Vagina (tissue), 2 donors: ENCODE data around the gene ANKRD63. TPM values are rescaled to one million over a fixed set of nuclear protein-coding genes. Genes with fewer than 3 reads are reported as not detected.

ENCODE experiments used
- DNase-seq, 2 donors: peaks; one replicate each; pipeline ENCODE4 v3.0.0-alpha.2; 2017; ENCODE audit errors: extremely low spot score in 2 of 2
- H3K27ac ChIP-seq: fragments of 200-600 bp; sonication (generic); one replicate; pipeline ENCODE4 v1.5.1; 2019
- H3K27me3 ChIP-seq: fragments of 200-600 bp; sonication (generic); one replicate; pipeline ENCODE4 v1.5.1; 2019
- H3K36me3 ChIP-seq, 2 donors: fragments of 200-600 bp; sonication (generic); one replicate each; pipeline ENCODE4 v1.5.1; 2017 to 2019
- H3K4me1 ChIP-seq: fragments of 200-600 bp; sonication (generic); one replicate; pipeline ENCODE4 v1.5.1; 2019
- H3K4me3 ChIP-seq, 2 donors: fragments of 200-600 bp; sonication (generic); 1 replicate in 1 of 2; 2 replicates in 1 of 2; pipeline ENCODE4 v1.5.1; 2016 to 2019
- H3K9me3 ChIP-seq: fragments of 200-600 bp; sonication (generic); one replicate; pipeline ENCODE4 v1.5.1; 2019
- POLR2A ChIP-seq, 2 donors: fragments of 450-650 bp; IDR thresholded peaks; one replicate each; pipeline ENCODE4 v1.6.1; 2017; ENCODE audit warnings: antibody characterized with exemption in 2 of 2, mild to moderate bottlenecking in 2 of 2, moderate library complexity in 2 of 2
- POLR2AphosphoS5 ChIP-seq, 2 donors: sonication (generic); formaldehyde crosslinking; IDR thresholded peaks; one replicate each; pipeline ENCODE4 v1.9.0; 2017; ENCODE audit warnings: antibody characterized with exemption in 2 of 2, mild to moderate bottlenecking in 2 of 2, low read depth in 1 of 2; ENCODE audit not compliant: insufficient read depth in 1 of 2
- intact Hi-C: fragments of 100-400 bp; cut with DNase I; formaldehyde crosslinking; loops from one replicate; pipeline ENCODE4 v1.15.1; 2023
- total RNA-seq: library from RNA; depleted of rRNA; stranded (reverse); fragments of >200 nt; gene quantifications from one replicate; pipeline ENCODE4 v1.2.3, GENCODE V29; 2016
- TF ChIP-seq, protein P1 (sequence below), 3 experiments: fragments of 450-650 bp in 2 of 3; fragments of 200-600 bp in 1 of 3; sonication (generic) in 1 of 3; IDR thresholded peaks; one replicate each; pipeline ENCODE4 v1.5.1; 2017 to 2019; ENCODE audit warnings: antibody characterized with exemption in 3 of 3, mild to moderate bottlenecking in 2 of 3, moderate library complexity in 2 of 3

The ANKRD63 gene
- total RNA-seq, 1 donor from 2014 or later, result not detected

DNA sequence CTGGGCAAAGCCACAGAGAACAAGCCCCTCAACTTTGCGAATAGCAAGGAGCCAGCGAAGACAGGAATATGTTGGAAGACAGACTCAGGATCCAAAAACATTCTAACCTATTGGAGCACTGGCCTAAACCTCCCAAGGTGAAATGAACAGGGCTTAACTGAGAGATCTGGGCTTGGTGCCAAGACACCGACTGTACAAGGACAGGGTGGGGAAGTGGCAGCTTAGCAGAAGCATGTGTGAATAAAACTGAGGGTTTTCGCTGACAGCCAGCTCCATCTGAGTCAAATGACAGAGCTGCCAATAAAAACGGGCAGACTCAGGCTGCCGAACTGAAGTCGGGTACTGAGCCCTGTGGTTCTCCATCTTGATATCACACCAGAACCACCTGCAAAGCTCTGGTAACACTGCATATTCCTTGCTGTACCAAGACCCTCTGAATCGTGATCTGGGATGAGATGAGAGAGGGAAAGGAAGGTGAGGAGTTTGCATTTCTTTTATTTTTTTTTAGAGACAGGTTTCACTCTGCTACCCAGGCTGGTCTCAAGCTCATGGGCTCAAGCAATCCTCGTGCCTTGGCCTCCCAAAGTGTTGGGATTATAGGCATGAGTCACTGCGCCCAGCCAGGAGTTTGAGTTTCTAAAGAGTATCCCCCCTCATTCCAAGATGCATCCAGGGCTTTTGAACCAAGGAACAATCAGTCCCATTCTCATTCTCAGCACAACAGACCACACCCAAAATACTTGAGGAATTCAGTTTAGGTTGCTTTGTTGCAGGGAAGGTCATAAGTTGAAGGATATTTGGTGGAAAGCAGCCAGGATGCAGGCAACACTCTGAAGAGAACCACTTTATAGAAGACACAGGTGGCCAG, 30.9 kb upstream of the ANKRD63 start:
- no peaks in the 10 kb centered on the region for H3K9me3 ChIP-seq
- intact Hi-C loops, result no loop called here
- no peak for TF ChIP-seq POLR2A (IDR thresholded peaks at IDR 0.05)
- no peak for TF ChIP-seq POLR2AphosphoS5 (IDR thresholded peaks at IDR 0.05; ENCODE audit: insufficient read depth in 1 of 2, low read depth in 1 of 2)
- TF ChIP-seq, protein P1, sequence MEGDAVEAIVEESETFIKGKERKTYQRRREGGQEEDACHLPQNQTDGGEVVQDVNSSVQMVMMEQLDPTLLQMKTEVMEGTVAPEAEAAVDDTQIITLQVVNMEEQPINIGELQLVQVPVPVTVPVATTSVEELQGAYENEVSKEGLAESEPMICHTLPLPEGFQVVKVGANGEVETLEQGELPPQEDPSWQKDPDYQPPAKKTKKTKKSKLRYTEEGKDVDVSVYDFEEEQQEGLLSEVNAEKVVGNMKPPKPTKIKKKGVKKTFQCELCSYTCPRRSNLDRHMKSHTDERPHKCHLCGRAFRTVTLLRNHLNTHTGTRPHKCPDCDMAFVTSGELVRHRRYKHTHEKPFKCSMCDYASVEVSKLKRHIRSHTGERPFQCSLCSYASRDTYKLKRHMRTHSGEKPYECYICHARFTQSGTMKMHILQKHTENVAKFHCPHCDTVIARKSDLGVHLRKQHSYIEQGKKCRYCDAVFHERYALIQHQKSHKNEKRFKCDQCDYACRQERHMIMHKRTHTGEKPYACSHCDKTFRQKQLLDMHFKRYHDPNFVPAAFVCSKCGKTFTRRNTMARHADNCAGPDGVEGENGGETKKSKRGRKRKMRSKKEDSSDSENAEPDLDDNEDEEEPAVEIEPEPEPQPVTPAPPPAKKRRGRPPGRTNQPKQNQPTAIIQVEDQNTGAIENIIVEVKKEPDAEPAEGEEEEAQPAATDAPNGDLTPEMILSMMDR (IDR thresholded peaks at IDR 0.05), result no peak
- no peaks in the 10 kb centered on the region for H3K36me3 ChIP-seq
- no peaks in the 10 kb centered on the region for H3K4me1 ChIP-seq
- H3K4me3 ChIP-seq, result no peak overlapping the region
- H3K27me3 ChIP-seq, result no peaks in the 10 kb centered on the region
- DNase-seq, result no peak
- no peak overlapping the region for H3K27ac ChIP-seq

DNA sequence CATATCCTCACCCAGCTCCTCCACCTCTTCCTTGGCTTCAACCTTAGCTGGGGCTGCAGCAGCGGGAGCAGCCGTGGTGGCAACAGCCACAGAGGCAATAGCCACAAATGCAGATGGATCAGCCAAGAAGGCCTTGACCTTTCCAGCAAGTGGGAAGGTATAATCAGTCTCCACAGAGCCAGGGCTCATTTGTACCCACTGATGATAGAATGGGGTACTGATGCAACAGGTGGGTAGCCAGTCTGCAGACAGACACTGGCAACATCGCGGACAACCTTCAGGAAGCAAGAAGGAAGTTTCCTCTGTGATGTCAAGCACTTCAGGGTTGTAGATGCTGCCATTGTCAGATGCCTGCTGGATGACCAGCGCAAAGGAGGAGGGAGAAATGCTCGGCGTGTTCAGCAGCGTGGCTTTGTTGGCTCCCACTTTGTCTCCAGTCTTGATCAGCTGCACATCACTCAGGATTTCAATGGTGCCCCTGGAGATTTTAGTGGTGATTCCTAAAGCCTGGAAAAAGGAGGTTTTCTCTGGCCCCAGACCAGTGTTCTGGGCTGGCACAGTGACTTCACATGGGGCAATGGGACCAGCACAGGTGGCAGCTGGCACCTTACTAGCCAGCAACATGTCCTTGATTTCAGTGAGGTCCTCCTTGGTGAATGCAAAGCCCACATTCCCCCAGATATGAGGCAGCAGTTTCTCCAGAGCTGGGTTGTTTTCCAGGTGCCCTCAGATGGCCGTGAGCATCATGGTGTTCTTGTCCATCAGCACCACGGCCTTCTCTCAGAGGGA, 29.7 kb upstream of the ANKRD63 start:
- intact Hi-C loops, result no loop called here
- TF ChIP-seq, protein P1 (IDR thresholded peaks at IDR 0.05), result no peak
- no peak for TF ChIP-seq POLR2AphosphoS5 (IDR thresholded peaks at IDR 0.05; ENCODE audit: insufficient read depth in 1 of 2, low read depth in 1 of 2)
- TF ChIP-seq POLR2A (IDR thresholded peaks at IDR 0.05), result no peak
- no peak overlapping the region for H3K27ac ChIP-seq

DNA sequence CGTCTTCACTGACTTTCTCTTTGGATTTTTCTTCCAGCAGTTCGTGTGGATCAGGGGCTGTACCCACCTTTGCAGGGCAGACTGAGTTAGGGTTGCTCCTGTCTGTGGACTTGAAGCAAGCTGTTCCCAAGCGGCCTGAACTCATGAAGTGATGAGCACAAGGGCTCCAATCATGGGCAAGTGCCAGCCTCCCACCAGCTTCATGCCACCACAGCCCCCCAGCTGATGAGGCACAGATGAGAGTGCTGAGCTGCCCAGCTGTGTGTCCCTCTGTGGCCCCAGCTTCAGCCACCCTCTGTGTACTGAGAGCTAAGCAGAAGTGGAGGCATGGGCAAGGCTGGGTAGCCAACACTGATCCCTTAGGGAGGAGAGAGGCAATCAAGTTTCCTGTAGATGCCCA, 28.1 kb upstream of the ANKRD63 start:
- no peak overlapping the region for H3K27ac ChIP-seq
- no peaks in the 10 kb centered on the region for H3K27me3 ChIP-seq
- no peaks in the 10 kb centered on the region for H3K4me1 ChIP-seq
- no peak for DNase-seq
- H3K4me3 ChIP-seq, result no peak overlapping the region
- TF ChIP-seq, protein P1 (IDR thresholded peaks at IDR 0.05), result no peak
- TF ChIP-seq POLR2AphosphoS5 (IDR thresholded peaks at IDR 0.05; ENCODE audit: insufficient read depth in 1 of 2, low read depth in 1 of 2) (no peak), POLR2A (IDR thresholded peaks at IDR 0.05) (no peak)
- no peaks in the 10 kb centered on the region for H3K36me3 ChIP-seq
- H3K9me3 ChIP-seq, result no peaks in the 10 kb centered on the region
- intact Hi-C loops, result no loop called here

More for the DNA sequence above, 29.7 kb upstream of the ANKRD63 start:
- Histone ChIP-seq H3K36me3 (no peaks in the 10 kb centered on the region), H3K4me3 (no peak overlapping the region), H3K27me3 (no peaks in the 10 kb centered on the region), H3K9me3 (no peaks in the 10 kb centered on the region), H3K4me1 (no peaks in the 10 kb centered on the region)
- DNase-seq, result no peak

DNA sequence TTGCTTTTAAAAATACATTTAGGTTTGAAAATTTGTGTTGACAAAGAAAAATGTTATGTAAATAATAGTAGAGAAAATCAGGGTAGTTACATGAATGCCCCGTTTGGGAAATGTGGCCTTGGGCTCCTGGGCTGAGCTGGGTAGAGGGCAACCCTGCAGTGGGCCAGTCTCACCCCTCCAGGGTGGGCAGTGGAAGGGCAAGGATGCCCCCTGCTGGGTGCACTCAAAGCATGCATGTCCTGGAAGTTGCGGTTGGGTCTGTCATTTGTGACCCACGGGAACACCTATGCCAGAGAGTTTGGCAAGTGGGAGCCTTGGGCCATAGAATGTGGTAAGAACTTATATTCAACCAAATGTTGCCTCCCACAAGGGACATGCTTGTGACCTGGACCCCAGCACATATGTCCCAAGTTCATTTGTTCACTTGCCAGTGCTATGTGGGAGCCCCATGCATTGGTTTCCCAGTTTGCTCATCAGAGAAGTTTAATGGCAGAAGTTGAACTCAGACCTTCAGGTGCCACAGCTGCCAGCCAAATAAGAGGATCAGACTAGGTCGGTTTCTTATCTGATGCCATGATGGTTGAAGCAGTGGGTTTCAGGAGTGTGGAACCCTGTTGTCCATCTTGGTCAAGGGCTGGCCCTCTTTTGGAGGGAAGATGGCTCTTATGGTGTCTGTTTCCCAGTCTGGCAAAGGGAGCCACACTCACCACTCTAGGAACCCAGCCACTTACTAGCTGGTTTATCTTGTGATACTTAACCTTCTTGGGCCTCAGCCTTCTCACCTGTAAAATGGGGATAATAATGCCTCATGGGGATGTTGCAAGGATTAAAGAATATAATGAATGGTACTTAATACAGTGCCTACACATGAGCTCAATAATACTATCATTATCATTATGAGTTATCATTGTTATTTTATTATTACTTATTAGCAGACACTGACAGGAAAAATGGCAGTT, 27.4 kb upstream of the ANKRD63 start:
- H3K9me3 ChIP-seq, result no peaks in the 10 kb centered on the region
- no peak overlapping the region for H3K27ac ChIP-seq
- TF ChIP-seq POLR2A (IDR thresholded peaks at IDR 0.05), result no peak
- TF ChIP-seq POLR2AphosphoS5 (IDR thresholded peaks at IDR 0.05; ENCODE audit: insufficient read depth in 1 of 2, low read depth in 1 of 2), result no peak
- TF ChIP-seq, protein P1 (IDR thresholded peaks at IDR 0.05), result peak; percentile 35 to 41 (median 36)
- H3K4me3 ChIP-seq, result no peak overlapping the region
- intact Hi-C loops, result no loop called here
- H3K27me3 ChIP-seq, result no peaks in the 10 kb centered on the region
- H3K4me1 ChIP-seq, result no peaks in the 10 kb centered on the region
- no peak for DNase-seq
- no peaks in the 10 kb centered on the region for H3K36me3 ChIP-seq
